Measurements from ENCODE around the gene TIMD4. TPM values are rescaled to one million over a fixed set of nuclear protein-coding genes. Genes with fewer than 3 reads are reported as not detected.

TIMD4 gene
- total and polyA plus RNA-seq, 9 of the 15 experiments (the other 6 are each of a cell fraction or from before 2014, with no cell fraction given) = not detected

- ATAC-seq = no peak
- 2% methylated on average over 5 of the region's 6 CpGs for WGBS (ENCODE audit: insufficient coverage, low coverage, missing lambda C conversion rate)
- Histone ChIP-seq H3K9me1 (ENCODE audit: control insufficient read depth, insufficient read depth, low read length) (no peaks in the 10 kb centered on the region), H3K36me3 (ENCODE audit: control insufficient read depth, insufficient read depth, low read length) (no peaks in the 10 kb centered on the region), H3K4me1 (replicated peaks in 1 of 2; ENCODE audit: control insufficient read depth in 2 of 2, insufficient read depth in 2 of 2, low read length in 2 of 2) (no peaks in the 10 kb centered on the region), H3K79me2 (ENCODE audit: control insufficient read depth, insufficient read depth, low read length) (no peaks in the 10 kb centered on the region), H3K4me3 (no peak overlapping the region), H2AFZ (ENCODE audit: low read depth, low read length) (no peak overlapping the region), H3K27ac (ENCODE audit: extremely low read depth, low read depth, low read length) (no peak overlapping the region), H3K4me2 (ENCODE audit: insufficient read depth, low read length) (no peak overlapping the region), H4K20me1 (replicated peaks; ENCODE audit: control insufficient read depth, insufficient read depth, low read length) (no peaks in the 10 kb centered on the region), H3K9ac (ENCODE audit: insufficient read depth in 1 of 2, low read depth in 2 of 2, low read length in 2 of 2) (no peak overlapping the region), H3K27me3 (ENCODE audit: control insufficient read depth in 2 of 2, insufficient read depth in 2 of 2, low read length in 2 of 2) (no peaks in the 10 kb centered on the region), H3K9me3 (replicated peaks; ENCODE audit: control insufficient read depth, insufficient read depth, low read depth, low read length) (no peaks in the 10 kb centered on the region)
- ChIA-PET POLR2A (no interaction called here), CTCF (ENCODE audit: low intra/inter-chr PET ratio) (no interaction called here)
- TF ChIP-seq HDAC3 (IDR thresholded peaks at IDR 0.05; ENCODE audit: borderline replicate concordance, partially characterized antibody) (no peak), ZBTB1 (CRISPR knock-in tag; IDR thresholded peaks at IDR 0.05; ENCODE audit: borderline replicate concordance, low read depth) (no peak), NFXL1 (CRISPR knock-in tag; IDR thresholded peaks at IDR 0.05) (no peak), TFE3 (CRISPR knock-in tag; IDR thresholded peaks at IDR 0.05) (no peak), SNIP1 (IDR thresholded peaks at IDR 0.05; ENCODE audit: low read depth) (no peak), ZNF174 (CRISPR knock-in tag; IDR thresholded peaks at IDR 0.05) (no peak), E2F4 (CRISPR knock-in tag; IDR thresholded peaks at IDR 0.05; ENCODE audit: low read depth) (no peak)
- in situ Hi-C loops (cut with MboI) (no loop called here), intact Hi-C loops (cut with micrococcal nuclease) (no loop called here)
- DNase-seq (ENCODE audit: extremely low read depth in 1 of 4, low spot score in 3 of 4) = no peak
- no TSS peak for BruUV-seq (replicated peaks)
- no peak for FAIRE-seq
Observed at GRCh38 chr5:156909180-156909579, 53.8 kb downstream of the TIMD4 start.
